ENCODE results near the gene NECTIN4. TPM values are rescaled to one million over a fixed set of nuclear protein-coding genes. Genes with fewer than 3 reads are reported as not detected.

NECTIN4 gene
- total RNA-seq, 1 donor from 2014 or later, result not detected

DNA sequence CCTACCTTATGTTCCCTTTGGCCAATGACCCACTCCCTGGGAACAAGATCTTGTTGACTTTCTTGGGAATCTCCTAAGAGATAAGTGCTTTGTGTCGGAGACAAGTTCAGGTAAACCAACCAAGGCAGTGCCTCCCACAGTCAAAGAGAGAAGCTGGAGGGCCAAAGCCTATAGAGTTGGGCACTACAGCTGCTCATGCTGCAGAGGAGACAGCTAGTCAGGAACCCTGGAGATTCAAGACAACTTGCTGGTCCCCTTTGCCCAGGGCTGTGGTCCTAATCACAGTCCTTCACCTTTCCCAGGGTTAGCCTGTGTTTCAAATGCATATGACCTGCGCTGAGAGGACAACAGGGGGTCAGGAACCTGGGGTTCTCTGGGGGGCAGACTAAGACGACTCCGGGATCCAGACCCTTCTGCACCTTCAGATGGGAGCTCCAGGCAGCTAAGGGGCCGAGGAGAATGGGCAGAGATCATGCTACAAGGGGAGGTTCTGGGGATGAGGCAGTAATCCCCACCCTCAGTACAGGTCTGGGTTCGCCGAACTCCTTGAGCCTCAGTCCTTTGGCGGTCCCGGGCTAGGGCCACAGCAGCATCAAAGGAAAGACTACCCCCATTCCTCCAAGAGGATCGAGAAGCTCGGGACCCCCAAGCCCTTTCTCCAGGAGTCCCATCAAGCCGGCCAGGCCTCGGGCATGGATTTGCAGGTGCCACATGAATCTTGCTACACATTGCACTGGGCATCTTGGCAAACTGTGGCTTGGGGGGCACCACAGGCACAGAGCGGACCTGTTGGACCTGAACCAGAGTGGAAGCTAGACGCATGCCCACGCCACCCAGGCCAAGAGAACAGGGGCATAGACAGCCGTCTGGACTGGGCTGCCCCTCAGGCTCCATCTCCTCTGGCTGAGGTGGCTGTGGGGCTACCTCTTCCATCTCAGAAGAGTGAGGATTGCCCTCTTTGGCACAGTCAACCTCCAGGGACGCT lies 41.6 kb downstream of the NECTIN4 start:
- H3K27ac Mint-ChIP-seq, result no peak overlapping the region
- H3K27me3 Mint-ChIP-seq (ENCODE audit: insufficient read depth, low read depth), result peaks cover 6% of the 10 kb centered on the region
- Histone ChIP-seq H4K20me1 (ENCODE audit: low read depth) (peaks cover 11% of the 10 kb centered on the region), H3K4me2 (no peak overlapping the region), H3K27ac (no peak overlapping the region), H3K9ac (no peak overlapping the region), H2AFZ (replicated peaks) (no peak overlapping the region), H3K27me3 (peaks cover 9% of the 10 kb centered on the region), H3K9me3 (ENCODE audit: low read depth) (no peaks in the 10 kb centered on the region), H3K4me3 (no peak overlapping the region), H3K79me2 (ENCODE audit: low read depth) (peaks cover 25% of the 10 kb centered on the region), H3F3A (ENCODE audit: low read depth) (peaks cover 14% of the 10 kb centered on the region), H3K4me1 (peaks cover 12% of the 10 kb centered on the region), H3K36me3 (no peaks in the 10 kb centered on the region)
- peaks cover 10% of the 10 kb centered on the region for H3K36me3 Mint-ChIP-seq
- no peak for DNase-seq (ENCODE audit: low spot score)
- H3K4me1 Mint-ChIP-seq, result peaks cover 11% of the 10 kb centered on the region
- H3K4me3 Mint-ChIP-seq, result peak overlapping the region; percentile 96
- H3K9me3 Mint-ChIP-seq, result peaks cover 35% of the 10 kb centered on the region
- TF ChIP-seq EZH2phosphoT487 (IDR thresholded peaks at IDR 0.05) (no peak), EZH2 (IDR thresholded peaks at IDR 0.05) (no peak)
- TF ChIP-seq, protein P1, sequence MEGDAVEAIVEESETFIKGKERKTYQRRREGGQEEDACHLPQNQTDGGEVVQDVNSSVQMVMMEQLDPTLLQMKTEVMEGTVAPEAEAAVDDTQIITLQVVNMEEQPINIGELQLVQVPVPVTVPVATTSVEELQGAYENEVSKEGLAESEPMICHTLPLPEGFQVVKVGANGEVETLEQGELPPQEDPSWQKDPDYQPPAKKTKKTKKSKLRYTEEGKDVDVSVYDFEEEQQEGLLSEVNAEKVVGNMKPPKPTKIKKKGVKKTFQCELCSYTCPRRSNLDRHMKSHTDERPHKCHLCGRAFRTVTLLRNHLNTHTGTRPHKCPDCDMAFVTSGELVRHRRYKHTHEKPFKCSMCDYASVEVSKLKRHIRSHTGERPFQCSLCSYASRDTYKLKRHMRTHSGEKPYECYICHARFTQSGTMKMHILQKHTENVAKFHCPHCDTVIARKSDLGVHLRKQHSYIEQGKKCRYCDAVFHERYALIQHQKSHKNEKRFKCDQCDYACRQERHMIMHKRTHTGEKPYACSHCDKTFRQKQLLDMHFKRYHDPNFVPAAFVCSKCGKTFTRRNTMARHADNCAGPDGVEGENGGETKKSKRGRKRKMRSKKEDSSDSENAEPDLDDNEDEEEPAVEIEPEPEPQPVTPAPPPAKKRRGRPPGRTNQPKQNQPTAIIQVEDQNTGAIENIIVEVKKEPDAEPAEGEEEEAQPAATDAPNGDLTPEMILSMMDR (IDR thresholded peaks at IDR 0.05), result no peak

DNA sequence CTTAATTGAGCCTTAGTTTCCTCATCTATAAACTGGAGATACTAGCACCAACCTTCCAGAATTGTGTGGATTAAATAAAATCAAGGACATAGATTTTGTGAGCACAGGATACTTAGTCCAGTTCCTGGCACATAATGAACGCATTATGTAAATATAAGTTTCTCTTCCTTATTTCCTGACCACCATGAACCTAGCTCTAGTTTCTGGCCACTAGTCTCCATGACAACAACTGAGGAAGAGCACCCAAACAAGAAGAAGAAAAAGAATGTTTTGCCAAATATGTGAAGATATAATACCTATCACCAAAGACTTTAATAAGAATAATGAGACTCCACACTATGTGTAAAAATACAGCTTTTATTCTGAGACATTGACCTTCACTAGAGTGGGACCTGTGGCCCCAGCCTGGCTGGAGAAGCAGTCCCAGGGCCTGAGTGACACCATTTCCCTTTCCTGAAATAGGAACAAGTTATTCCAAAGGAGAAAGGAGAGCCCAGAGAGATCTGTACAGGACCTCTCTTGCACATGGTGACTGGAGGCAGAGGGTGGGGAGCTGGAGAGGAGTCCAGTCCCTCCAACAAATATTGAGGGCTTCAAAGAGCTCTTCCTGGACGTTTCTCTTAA lies 42.6 kb downstream of the NECTIN4 start:
- Histone ChIP-seq H4K20me1 (ENCODE audit: low read depth) (peaks cover 11% of the 10 kb centered on the region), H3K4me3 (peak overlapping the region; percentile 67), H3K4me2 (peak overlapping the region; percentile 83), H3K9me3 (ENCODE audit: low read depth) (no peaks in the 10 kb centered on the region), H2AFZ (replicated peaks) (no peak overlapping the region), H3F3A (ENCODE audit: low read depth) (peaks cover 14% of the 10 kb centered on the region), H3K79me2 (ENCODE audit: low read depth) (peaks cover 27% of the 10 kb centered on the region), H3K4me1 (peaks cover 12% of the 10 kb centered on the region), H3K9ac (no peak overlapping the region), H3K36me3 (no peaks in the 10 kb centered on the region), H3K27me3 (peaks cover 9% of the 10 kb centered on the region), H3K27ac (no peak overlapping the region)
- Mint-ChIP-seq H3K27me3 (ENCODE audit: insufficient read depth, low read depth) (peaks cover 6% of the 10 kb centered on the region), H3K4me3 (peak overlapping the region; percentile 96), H3K4me1 (peaks cover 11% of the 10 kb centered on the region), H3K36me3 (peaks cover 19% of the 10 kb centered on the region), H3K27ac (no peak overlapping the region), H3K9me3 (peaks cover 35% of the 10 kb centered on the region)
- no peak for DNase-seq (ENCODE audit: low spot score)
- TF ChIP-seq, protein P1 (IDR thresholded peaks at IDR 0.05), result no peak
- TF ChIP-seq EZH2 (IDR thresholded peaks at IDR 0.05) (no peak), EZH2phosphoT487 (IDR thresholded peaks at IDR 0.05) (no peak)

DNA sequence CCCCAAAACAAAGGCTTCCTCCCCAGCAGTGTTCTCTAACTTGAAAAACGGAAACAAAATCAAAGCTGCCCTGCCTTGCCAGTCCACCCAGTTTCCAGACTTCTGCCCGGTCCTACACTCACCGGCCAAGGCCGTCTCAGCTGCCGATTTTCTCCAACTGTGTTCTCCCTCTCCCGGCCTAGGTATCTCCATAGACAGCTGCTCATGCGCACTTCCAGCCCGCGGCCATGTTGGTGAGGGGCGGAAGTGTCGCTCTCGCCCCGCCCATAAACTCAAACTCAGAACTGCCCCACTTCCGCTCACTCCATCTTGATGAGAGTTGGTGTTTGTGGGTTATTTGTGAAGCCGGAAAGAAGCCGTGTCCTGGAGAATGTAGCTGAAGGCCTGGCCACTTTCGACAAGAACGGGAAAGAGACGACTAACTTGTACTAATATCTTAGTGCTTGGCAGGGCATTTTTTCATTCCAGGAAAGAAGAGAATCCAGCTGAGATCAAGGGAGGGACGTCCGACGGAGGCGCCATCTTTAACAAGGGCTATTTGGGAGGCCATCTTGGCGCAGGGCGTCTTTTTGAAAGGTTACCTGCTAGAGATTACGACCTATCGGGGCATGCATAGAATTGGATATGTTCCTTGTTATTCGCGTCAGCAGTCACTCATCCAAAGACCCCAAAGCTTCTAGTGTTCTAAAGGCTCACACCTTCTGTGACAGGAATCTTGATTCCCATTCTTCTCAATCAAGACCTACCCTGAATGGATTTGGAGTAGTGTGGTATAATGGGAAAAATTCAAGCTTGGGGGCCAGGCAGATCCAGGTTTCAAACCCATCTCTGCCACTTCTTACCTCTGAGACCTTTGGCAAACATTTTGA lies 43.4 kb downstream of the NECTIN4 start, which contains the start of gene USF1:
Gene USF1, minus strand, starts transcription at position 242 of the 869 bp plus-strand sequence. CDS start 2,702 bp downstream, outside the sequence.
- DNase-seq (ENCODE audit: low spot score), result peak; percentile 98
- H3K27ac ChIP-seq, result peak within 1 kb of the TSS; percentile 95
- no peaks in the 10 kb centered on the region for H3K9me3 ChIP-seq (ENCODE audit: low read depth)
- Mint-ChIP-seq H3K9me3 (peaks cover 35% of the 10 kb centered on the region), H3K4me3 (peak within 1 kb of the TSS; percentile 96), H3K36me3 (peaks cover 22% of the 10 kb centered on the region), H3K4me1 (peaks cover 11% of the 10 kb centered on the region), H3K27me3 (ENCODE audit: insufficient read depth, low read depth) (peaks cover 6% of the 10 kb centered on the region), H3K27ac (peak within 1 kb of the TSS; percentile 100)
- H4K20me1 ChIP-seq (ENCODE audit: low read depth), result peaks cover 11% of the 10 kb centered on the region
- H3K36me3 ChIP-seq, result no peaks in the 10 kb centered on the region
- H3K9ac ChIP-seq, result peak within 1 kb of the TSS; percentile 83
- H3K4me2 ChIP-seq, result peak within 1 kb of the TSS; percentile 83
- peak within 1 kb of the TSS; percentile 67 for H3K4me3 ChIP-seq
- TF ChIP-seq, protein P1 (IDR thresholded peaks at IDR 0.05), result no peak
- peak; percentile 80 for TF ChIP-seq EZH2 (IDR thresholded peaks at IDR 0.05)
- TF ChIP-seq EZH2phosphoT487 (IDR thresholded peaks at IDR 0.05), result peak; percentile 37
- H3F3A ChIP-seq (ENCODE audit: low read depth), result peaks cover 14% of the 10 kb centered on the region
- peak within 1 kb of the TSS; percentile 93 for H2AFZ ChIP-seq (replicated peaks)
- H3K79me2 ChIP-seq (ENCODE audit: low read depth), result peaks cover 27% of the 10 kb centered on the region
- peaks cover 9% of the 10 kb centered on the region for H3K27me3 ChIP-seq
- peaks cover 12% of the 10 kb centered on the region for H3K4me1 ChIP-seq

Measured in neural progenitor cell (in vitro differentiated cells).